Measurements from ENCODE around the gene SRCAP.

SRCAP gene

DNA sequence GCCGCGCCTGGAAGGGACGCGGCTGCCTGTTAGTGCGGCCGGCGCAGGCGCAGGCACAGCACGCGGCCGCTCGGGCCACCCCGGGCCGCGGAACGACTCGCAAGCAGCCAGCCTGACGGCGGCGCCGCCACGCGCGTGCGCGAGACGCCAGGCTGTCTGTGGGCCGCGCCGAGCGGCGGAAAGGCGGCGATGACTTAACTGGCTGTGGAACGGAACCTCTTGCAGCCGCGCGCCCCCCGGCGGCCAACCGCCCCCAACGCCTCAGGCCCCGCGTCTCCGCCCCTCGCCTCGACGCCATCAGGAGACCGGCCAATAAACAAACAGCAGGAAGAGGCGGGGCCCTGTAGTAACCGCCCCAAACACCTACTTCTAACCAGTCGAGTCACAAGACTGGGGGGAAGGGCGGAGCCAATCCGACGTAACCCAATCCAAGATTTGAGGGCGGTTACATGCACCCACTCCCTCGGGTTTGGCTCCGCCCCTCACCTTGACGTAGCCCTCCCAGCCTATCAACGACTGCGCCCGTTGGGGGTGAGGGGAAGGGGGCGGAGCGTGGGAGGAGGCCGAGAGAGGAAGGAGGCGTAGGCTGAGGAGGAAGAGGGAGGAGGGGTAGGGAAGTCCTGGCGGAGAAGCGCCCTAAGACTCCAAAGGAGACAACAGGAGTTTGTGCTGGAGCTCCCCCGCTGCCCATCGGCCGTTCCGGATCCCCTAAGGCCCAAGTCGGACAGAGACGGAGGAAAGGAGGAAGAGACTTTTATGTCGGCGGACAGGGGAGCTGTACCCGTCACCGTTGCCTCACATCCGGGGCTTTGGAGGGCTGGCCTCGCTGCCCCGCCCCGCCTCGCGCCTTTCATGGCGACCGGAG, 40.9 kb upstream of the SRCAP start, which contains the start of gene FBRS:
TSS of gene FBRS (plus strand) at position 566 of the 865 bp plus-strand sequence. CDS start 1,088 bp downstream, outside the sequence.
- H3K4me3 ChIP-seq (ENCODE audit: low read depth in 1 of 2, low read length in 1 of 2): peak within 1 kb of the TSS; percentile 90 to 97
- peaks cover 73% of the 10 kb centered on the region for H3K36me3 ChIP-seq
- no peaks in the 10 kb centered on the region for H3K27me3 ChIP-seq
- peaks cover 41 to 44% of the 10 kb centered on the region in 2 experiments for H3K4me1 ChIP-seq (ENCODE audit: control insufficient read depth in 1 of 2, insufficient read depth in 1 of 2, low read depth in 1 of 2, low read length in 1 of 2)
- H3K9me3 ChIP-seq: no peaks in the 10 kb centered on the region
- peak within 1 kb of the TSS; percentile 97 for H3K27ac ChIP-seq
- peak; percentile 99 for TF ChIP-seq CTCF (IDR thresholded peaks at IDR 0.05)

DNA sequence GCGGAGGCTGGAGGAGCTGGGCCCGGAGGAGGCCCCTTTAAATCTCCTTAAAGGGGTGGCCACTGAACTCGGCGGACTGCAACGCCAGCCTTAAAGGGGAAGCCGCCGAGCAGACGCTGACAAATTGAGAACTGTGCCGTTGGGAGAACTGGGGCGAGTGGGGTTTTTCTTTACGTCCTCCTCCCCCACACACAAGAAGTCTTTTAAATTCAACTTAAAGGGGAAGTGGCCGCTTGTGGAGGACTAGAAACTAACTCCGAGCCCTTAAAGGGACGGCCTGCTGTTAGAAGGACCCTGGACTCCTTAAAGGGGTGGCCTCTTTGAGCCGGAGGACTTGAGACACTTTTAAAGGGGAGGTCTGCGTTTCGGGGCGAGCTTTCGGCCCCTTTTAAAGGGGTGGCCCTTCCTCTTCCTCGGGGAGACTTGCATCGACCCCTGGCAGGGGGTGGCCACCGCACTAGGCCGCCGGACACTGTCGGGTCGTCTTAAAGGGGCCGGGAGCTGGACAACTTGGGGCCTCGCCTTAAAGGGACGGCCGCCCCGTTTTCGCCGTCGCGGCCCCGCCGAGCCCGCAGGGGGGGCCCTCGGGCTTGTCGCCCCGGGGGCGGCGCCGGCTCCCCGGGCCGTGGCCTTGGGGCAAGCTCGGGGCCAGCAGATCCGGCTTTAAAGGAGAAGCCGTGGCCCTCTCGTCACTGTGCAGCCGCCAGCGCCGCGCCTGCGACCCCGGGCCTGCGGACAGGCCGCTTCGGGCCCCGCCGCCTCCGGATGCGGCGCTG, 40.1 kb upstream of the SRCAP start:
- peak overlapping the region; percentile 90 to 97 for H3K4me3 ChIP-seq (ENCODE audit: low read depth in 1 of 2, low read length in 1 of 2)
- peaks cover 45 to 49% of the 10 kb centered on the region in 2 experiments for H3K4me1 ChIP-seq (ENCODE audit: control insufficient read depth in 1 of 2, insufficient read depth in 1 of 2, low read depth in 1 of 2, low read length in 1 of 2)
- peaks cover 73% of the 10 kb centered on the region for H3K36me3 ChIP-seq
- no peak for TF ChIP-seq CTCF (IDR thresholded peaks at IDR 0.05)
- no peaks in the 10 kb centered on the region for H3K9me3 ChIP-seq
- no peaks in the 10 kb centered on the region for H3K27me3 ChIP-seq
- H3K27ac ChIP-seq: peak overlapping the region; percentile 97

DNA sequence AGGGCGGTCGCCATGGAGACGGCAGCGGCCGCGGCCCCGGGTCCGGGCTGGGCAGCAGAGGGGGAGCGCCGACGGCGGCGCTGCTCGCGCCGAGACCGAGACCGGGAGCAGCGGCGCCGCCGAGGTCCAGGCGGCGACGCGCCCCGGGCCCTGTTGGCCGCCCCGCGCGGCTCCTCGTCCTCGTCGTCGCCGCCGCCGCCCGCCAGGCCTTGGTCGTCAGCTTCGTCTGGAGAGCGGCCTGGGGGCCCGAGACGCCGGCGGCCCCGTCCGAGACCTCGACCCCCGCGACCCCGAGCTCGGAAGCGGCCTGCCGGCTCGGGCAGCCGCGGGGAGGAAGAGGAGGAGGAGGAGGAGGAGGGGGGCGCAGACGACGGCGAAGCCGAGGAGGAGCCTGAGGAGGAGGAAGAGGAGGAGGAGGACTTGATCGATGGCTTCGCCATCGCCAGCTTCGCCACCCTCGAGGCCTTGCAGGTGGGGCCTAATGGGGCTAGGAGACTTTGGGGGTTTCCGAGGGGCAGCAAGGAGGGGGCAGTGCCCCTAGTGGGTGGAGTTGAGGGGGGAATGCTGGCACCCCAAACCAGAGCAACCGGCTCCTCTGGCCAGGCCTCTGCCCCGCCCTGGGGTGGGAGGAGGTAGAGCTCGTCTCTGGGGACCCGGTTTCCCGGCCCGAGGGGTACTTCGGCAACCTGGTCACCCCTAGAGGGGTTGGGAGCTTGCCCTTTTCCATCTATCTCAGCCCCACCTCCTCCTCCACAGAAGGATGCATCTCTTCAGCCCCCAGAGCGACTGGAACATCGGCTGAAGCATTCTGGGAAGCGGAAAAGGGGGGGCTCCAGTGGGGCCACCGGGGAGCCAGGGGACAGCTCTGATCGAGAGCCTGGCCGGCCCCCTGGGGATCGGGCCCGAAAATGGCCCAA, 39.2 kb upstream of the SRCAP start:
- peak overlapping the region; percentile 90 to 97 for H3K4me3 ChIP-seq (ENCODE audit: low read depth in 1 of 2, low read length in 1 of 2)
- TF ChIP-seq CTCF (IDR thresholded peaks at IDR 0.05): no peak
- H3K27me3 ChIP-seq: no peaks in the 10 kb centered on the region
- peaks cover 73% of the 10 kb centered on the region for H3K36me3 ChIP-seq
- peak overlapping the region; percentile 97 for H3K27ac ChIP-seq
- peaks cover 45 to 49% of the 10 kb centered on the region in 2 experiments for H3K4me1 ChIP-seq (ENCODE audit: control insufficient read depth in 1 of 2, insufficient read depth in 1 of 2, low read depth in 1 of 2, low read length in 1 of 2)
- no peaks in the 10 kb centered on the region for H3K9me3 ChIP-seq

GRCh38 chr16:30660424-30661261, 38.3 kb upstream of the SRCAP start:
- Histone ChIP-seq H3K36me3 (peaks cover 73% of the 10 kb centered on the region), H3K4me3 (ENCODE audit: low read depth in 1 of 2, low read length in 1 of 2) (peak overlapping the region; percentile 90 to 97), H3K9me3 (no peaks in the 10 kb centered on the region), H3K27me3 (no peaks in the 10 kb centered on the region), H3K4me1 (ENCODE audit: control insufficient read depth in 1 of 2, insufficient read depth in 1 of 2, low read depth in 1 of 2, low read length in 1 of 2) (peaks cover 45 to 49% of the 10 kb centered on the region in 2 experiments), H3K27ac (peak overlapping the region; percentile 97)
- TF ChIP-seq CTCF (IDR thresholded peaks at IDR 0.05): no peak
